CD4-positive, alpha-beta T cell treated with Interleukin-2 at 100 ng/mL for 4 hours (primary cell): Measurements from ENCODE around the gene SEC61A2.
A peak's percentile ranks its signal among the peaks of the same experiment; 100 is the strongest.

Source experiments
- DNase-seq: peaks from one replicate; pipeline ENCODE4 v3.0.0-alpha.2; 2020; ENCODE audit warnings: low spot score

The SEC61A2 gene

GRCh38 chr10:12196531-12197211 lies 67.2 kb downstream of the SEC61A2 start:
- DNase-seq: no peak

DNA sequence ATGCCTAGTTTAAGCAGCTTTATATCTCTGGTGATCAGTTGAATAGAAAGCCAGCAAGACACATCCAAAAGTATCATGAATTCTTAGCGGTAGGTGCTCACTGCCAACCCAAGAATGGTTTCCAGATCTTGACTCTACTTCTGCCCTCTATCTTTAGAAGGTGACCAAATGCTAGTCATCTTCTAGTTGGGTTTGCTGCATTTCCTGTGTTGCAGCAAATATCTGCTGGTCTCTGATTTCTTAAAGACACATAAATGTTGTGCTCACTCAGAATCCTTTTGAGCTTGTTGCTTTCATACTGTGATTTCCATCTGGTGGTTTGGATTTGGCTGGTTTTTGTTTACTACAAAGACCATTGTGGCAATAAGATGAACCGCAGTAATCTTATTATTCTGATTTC lies 68.7 kb downstream of the SEC61A2 start:
- no peak for DNase-seq

DNA sequence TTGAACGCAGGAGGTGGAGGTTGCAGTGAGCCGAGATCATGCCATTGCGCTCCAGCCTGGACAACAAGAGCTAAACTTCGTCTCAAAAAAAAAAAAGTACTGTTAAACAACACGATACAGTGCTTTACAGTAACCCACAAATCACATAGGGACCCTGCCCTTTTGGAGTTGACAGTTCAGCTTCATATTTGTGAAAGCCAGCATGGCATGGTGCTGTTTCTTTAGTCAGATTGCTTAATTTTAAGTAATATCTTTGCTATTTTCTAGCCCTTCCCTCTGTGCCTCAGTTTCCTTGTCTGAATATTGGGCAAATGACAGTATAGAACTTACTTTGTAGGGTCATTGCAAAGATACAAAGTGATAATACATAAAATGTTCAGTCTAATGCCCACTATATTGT lies 71.4 kb downstream of the SEC61A2 start:
- DNase-seq: no peak

- DNase-seq: no peak
Measured at GRCh38 chr10:12201543-12201942, 72.1 kb downstream of the SEC61A2 start.

GRCh38 chr10:12202226-12202625 lies 72.7 kb downstream of the SEC61A2 start:
- no peak for DNase-seq

GRCh38 chr10:12205082-12205481 lies 75.6 kb downstream of the SEC61A2 start:
- no peak for DNase-seq

- DNase-seq: no peak
Measured at GRCh38 chr10:12207114-12207513, 77.6 kb downstream of the SEC61A2 start.

GRCh38 chr10:12208460-12208859 lies 79.0 kb downstream of the SEC61A2 start:
- no peak for DNase-seq

DNA sequence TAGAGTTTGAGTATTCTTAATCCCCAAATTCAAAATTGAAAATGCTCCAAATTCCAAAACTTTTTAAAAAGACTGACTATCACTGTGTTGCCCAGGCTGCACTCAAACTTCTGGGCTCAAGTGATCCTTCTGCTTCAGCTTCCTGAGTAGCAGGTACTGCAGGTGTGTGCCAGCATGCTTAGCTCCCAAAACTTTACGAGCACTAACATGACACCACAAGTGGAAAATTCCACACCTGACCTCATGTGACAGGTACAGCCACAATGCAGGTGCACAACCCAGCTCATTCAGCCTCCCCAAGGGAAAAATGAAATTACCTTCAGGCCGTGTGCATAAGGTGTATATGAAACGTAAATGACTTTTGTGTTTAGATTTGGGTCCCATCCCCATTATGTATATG lies 83.0 kb downstream of the SEC61A2 start:
- DNase-seq: no peak

DNA sequence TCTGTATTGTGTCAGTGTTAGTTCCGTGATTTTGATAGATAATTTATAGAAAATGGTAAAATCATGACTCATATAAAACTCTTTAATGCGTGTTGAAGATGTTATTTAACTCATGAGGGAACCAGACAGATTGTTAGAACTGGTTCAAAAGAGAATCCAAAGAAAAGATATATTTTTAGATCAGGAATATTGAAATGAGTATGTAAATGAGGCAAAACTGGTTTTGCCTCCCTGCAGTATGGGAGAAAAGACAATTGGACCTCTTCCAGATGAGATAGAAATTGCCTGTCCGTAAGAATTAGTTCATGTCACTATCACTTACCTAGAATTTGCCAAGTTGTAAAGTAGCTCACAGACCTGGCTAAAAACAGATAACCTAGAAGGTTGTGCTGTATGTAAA lies 84.1 kb downstream of the SEC61A2 start:
- DNase-seq: no peak

DNA sequence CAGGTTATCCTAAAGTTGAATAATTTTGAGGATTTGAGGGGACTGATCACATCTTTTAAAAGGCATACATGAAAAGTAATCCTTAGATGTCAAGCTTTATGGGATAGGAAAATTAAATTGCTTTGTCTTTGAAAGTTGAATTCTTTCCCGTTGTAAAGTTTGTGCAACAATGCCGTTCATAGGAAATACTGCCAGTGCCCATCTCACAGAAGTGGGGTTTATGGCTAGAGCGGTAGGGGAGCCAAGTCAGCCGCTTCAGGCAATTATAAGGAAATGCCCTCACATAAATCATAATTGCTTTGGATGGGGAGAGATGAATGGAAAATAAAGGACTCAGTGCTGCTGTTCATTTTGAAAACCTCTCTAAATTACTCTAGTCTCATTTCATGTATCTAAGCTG lies 84.6 kb downstream of the SEC61A2 start:
- no peak for DNase-seq

GRCh38 chr10:12214763-12215218 lies 85.3 kb downstream of the SEC61A2 start:
- peak; percentile 54 for DNase-seq
